ENCODE data around the gene THSD4.

DNA sequence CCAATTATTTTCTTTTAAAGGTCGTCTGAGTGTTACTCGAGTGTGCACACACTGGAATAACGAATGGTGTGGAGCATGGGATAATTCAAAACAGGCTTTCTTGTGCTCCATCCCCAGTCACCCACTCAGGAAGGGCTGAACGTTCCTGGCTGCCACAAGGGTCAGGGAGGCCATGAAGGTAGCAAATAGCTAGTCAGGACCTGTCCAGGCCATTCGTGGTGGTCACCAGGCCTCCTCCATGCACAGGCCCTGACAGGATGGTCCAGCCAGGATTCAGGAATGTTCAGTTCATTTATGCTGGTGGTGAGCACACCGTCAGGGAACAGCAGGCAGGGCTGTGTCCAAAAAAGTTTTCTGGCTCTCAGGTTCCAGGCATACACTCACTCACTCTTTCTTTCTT lies 683.4 kb downstream of the THSD4 start:
- TF ChIP-seq, protein P1, sequence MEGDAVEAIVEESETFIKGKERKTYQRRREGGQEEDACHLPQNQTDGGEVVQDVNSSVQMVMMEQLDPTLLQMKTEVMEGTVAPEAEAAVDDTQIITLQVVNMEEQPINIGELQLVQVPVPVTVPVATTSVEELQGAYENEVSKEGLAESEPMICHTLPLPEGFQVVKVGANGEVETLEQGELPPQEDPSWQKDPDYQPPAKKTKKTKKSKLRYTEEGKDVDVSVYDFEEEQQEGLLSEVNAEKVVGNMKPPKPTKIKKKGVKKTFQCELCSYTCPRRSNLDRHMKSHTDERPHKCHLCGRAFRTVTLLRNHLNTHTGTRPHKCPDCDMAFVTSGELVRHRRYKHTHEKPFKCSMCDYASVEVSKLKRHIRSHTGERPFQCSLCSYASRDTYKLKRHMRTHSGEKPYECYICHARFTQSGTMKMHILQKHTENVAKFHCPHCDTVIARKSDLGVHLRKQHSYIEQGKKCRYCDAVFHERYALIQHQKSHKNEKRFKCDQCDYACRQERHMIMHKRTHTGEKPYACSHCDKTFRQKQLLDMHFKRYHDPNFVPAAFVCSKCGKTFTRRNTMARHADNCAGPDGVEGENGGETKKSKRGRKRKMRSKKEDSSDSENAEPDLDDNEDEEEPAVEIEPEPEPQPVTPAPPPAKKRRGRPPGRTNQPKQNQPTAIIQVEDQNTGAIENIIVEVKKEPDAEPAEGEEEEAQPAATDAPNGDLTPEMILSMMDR (IDR thresholded peaks at IDR 0.05) = no peak
- TF ChIP-seq POLR2AphosphoS5 (IDR thresholded peaks at IDR 0.05; ENCODE audit: low read depth, low read length) (no peak), TCF7L2 (IDR thresholded peaks at IDR 0.05; ENCODE audit: low read depth, low read length) (no peak), SIN3A (IDR thresholded peaks at IDR 0.05; ENCODE audit: borderline replicate concordance, insufficient read depth, low read depth, low read length) (no peak)
